OCI-LY7 (cell line): Measurements from ENCODE around the gene MCF2L2.

Experiments used
- CTCF ChIP-seq: fragments of 200-600 bp; sonication (generic); conservative IDR thresholded peaks from 2 replicates; pipeline ENCODE4 v1.5.1; 2014; ENCODE audit warnings: mild to moderate bottlenecking, antibody characterized with exemption, low read length, moderate library complexity, mixed read lengths
- EZH2phosphoT487 ChIP-seq: fragments of 200-600 bp; sonication (generic); IDR thresholded peaks from 2 replicates; pipeline ENCODE4 v1.6.1; 2018; ENCODE audit warnings: low read depth, borderline replicate concordance, mild to moderate bottlenecking, mixed run types, antibody characterized with exemption, low read length, moderate library complexity, mixed read lengths

DNA sequence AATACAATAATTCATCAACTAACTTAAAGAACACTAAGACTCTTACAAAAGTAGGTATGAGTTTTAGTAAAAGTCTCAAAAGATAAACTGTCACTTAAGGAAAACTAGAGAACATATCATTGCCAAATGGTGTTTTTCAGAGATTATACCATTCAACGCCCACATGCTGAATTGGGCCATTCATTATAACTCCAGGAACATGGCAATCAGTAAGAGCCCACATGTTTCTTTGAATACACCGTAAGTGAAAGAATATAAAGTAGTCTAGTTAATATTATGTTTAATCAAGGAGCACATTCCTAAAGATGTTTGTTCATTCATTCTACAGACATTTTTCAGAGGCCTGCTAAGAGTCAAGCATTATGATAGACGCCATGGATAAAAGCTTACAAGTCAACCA, 152.5 kb downstream of the MCF2L2 start:
- TF ChIP-seq CTCF (no peak), EZH2phosphoT487 (no peak)
